Stimulated activated CD8-positive, alpha-beta memory T cell treated with anti-CD3 and anti-CD28 coated beads, Interleukin-4, amount 100 ng/mL, for 24 hours (primary cell): ENCODE data around the gene AKR7A3.
A peak's percentile ranks its signal among the peaks of the same experiment; 100 is the strongest.

Source experiments
- DNase-seq: peaks from one replicate; pipeline ENCODE4 v3.0.0-alpha.2; 2020; ENCODE audit warnings: low read depth

The AKR7A3 gene

GRCh38 chr1:19288324-19289241 lies at the start of gene AKR7A3:
TSS of gene AKR7A3 (minus strand) at chr1:19288770. CDS start at chr1:19288709, 61 bp downstream.
- DNase-seq, result peak; percentile 55

GRCh38 chr1:19338323-19338762 lies 49.8 kb upstream of the AKR7A3 start:
- DNase-seq, result no peak

DNA sequence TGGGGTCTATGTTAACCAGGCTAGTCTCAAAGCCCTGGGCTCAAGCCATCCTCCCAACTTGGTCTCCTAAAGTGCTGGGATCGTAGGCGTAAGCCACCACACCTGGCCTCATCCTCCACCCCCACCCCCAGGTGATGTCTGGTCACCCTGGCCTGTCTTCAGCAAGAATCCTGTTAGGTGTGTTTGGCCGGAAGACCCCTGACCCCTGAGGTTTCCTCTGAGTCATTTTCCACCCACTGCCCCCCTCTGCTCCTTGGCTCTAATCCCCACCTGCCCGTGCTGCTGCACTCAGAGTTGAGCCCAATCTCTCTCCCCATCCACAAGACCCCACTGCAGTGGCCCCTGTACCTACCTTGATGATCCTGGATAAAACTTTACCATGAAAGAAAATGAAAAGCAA lies 48.7 kb upstream of the AKR7A3 start:
- DNase-seq, result no peak

DNA sequence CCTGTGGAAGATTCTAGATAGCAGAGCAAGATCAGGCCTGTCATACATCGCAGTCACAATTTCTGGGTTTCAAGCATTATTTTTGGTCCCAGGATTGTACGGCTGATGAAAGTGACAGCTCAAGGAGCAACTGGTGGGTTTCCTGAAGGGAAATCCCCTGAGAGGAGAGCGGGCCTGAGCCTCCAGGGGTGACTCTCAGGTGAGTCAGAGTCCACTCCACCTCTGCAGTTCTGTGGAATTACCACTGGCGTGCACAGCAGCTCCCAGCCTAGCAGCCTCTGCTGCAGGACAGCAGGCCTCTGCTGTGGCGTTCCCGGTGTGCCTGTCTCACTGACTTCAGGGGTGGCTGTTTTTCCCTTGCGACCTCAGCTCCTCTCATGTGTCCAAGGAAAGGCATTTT lies 48.0 kb upstream of the AKR7A3 start:
- DNase-seq, result peak; percentile 49

GRCh38 chr1:19333587-19334354 lies 45.2 kb upstream of the AKR7A3 start:
- no peak for DNase-seq

GRCh38 chr1:19332832-19333231 lies 44.3 kb upstream of the AKR7A3 start:
- no peak for DNase-seq

GRCh38 chr1:19331262-19331878 lies 42.8 kb upstream of the AKR7A3 start:
- no peak for DNase-seq

GRCh38 chr1:19330449-19331135 lies 42.0 kb upstream of the AKR7A3 start:
- no peak for DNase-seq

- DNase-seq, result no peak
Observed at GRCh38 chr1:19329611-19330010, 41.0 kb upstream of the AKR7A3 start.

- DNase-seq, result no peak
Observed at GRCh38 chr1:19329188-19329587, 40.6 kb upstream of the AKR7A3 start.

GRCh38 chr1:19328486-19328885 lies 39.9 kb upstream of the AKR7A3 start:
- no peak for DNase-seq

GRCh38 chr1:19327736-19328135 lies 39.2 kb upstream of the AKR7A3 start:
- no peak for DNase-seq

- DNase-seq, result no peak
Observed at GRCh38 chr1:19327301-19327700, 38.7 kb upstream of the AKR7A3 start.

DNA sequence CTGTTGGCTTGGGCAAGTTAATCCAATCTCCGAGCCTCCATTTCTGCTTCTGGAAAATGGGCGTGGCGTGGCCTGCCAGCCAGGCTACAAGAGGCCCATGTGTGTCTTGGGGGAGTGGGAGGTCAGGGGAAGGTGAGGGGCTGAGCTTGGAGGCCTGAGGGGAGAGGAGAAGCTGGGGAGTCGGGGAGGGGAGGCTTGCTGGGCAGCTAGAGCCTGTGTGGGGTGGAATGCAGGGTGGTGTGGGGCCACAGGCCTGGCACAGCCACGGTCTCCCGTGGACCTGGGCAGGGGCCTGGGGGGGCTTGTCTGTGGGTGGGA lies 38.1 kb upstream of the AKR7A3 start:
- no peak for DNase-seq

- DNase-seq, result no peak
Observed at GRCh38 chr1:19325958-19326747, 37.6 kb upstream of the AKR7A3 start.

DNA sequence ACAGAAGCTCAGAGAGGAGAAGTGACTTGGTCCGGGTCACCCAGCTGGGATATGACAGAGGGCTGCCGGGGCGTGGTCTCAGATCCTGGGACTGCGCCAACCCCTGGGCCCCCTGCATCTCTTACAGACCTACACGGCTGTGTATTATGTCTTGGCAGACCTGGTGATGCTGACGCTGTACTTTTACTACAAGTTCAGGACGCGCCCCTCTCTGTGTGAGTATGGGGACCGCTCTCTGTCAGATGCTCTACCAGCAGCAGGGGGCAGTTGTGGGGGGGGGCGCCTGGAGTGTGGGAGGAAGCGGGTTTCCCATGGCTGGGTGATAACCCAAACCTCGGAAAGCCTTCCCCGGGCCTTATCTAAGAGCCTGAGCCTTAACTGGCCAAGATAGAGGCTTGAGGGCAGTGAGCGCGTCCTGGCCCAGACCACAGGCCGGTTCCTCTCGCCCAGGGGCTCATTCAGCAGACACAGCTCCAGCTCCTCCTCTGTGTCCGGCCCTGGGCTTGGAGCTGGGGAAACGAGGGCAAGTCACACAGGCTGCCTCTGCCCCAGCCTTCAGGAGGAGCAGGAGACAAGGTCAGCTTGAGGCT lies 36.9 kb upstream of the AKR7A3 start:
- DNase-seq, result no peak

DNA sequence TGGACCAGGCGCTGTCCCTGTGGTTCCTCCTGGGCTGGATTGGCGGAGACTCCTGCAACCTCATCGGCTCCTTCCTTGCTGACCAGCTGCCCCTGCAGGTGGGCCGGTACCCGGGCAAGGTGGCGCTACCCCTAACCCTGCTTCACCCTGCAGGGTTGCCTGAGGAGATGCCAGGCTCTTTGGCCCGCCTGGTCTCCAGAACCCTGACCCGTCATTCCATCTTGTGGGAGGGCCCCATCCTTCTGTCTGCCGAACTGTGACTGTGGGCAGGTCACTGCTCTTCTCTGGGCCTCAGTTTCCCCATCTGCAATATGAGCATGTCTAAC lies 36.1 kb upstream of the AKR7A3 start:
- DNase-seq, result no peak

DNA sequence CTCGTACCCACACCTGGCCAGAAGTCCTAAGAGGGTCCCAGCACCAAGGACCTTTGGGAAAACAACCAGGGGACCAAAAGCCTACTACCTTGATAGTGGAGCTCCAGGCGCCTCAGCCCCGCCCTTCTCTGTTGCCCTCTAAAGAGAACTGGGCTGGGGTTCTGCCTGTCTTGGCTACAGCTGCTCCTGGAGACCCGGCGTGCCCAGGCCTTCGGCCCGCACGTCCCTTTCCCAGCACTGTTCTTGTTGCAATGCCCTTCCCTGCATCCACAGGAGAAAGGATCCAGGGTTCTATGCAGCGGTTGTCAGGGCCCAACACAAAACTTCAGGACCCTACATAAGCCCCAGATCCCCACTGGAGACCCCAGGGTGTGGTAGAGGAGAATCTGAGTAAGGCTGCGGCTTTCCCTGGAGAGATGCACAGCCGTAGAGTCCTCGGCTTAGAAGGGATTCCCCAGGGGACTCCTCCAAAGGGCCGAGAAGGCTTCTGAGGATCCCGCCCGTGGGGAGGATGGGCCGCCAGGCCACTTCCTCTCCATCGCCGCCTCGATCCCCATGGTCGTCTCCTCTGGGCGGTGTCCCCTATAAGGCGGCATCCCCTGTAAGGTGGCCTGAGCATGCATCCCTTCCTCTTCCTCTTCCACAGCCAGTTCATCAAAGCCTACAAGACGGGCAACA lies 35.6 kb upstream of the AKR7A3 start:
- no peak for DNase-seq

- DNase-seq, result no peak
Observed at GRCh38 chr1:19322481-19322880, 33.9 kb upstream of the AKR7A3 start.

DNA sequence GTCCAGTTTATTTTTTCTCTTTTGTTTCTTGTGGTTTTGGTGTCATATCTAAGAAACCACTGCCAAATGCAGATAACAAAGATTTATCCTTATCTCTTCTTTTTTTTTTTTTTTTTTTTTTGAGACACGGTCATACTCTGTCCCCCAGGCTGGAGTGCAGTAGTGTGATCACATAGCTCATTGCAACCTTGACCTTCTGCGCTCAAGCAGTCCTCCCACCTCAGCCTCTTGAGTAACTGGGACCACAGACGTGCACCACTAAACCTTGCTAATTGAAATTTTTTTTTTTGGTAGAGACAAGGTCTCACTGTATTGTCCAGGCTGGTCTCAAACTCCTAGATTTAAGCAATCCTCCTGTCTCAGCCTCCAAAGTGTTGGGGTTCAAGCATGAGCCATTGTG lies 32.5 kb upstream of the AKR7A3 start:
- no peak for DNase-seq

- DNase-seq, result no peak
Observed at GRCh38 chr1:19319196-19319595, 30.6 kb upstream of the AKR7A3 start.
